ENCODE results near the gene RPL39L. TPM values are rescaled to one million over a fixed set of nuclear protein-coding genes. Genes with fewer than 3 reads are reported as not detected.

Gene RPL39L
- total and polyA plus RNA-seq, 2 of the 4 experiments (the other 2 are of a cell fraction), result 18.1 to 34.6 TPM

DNA sequence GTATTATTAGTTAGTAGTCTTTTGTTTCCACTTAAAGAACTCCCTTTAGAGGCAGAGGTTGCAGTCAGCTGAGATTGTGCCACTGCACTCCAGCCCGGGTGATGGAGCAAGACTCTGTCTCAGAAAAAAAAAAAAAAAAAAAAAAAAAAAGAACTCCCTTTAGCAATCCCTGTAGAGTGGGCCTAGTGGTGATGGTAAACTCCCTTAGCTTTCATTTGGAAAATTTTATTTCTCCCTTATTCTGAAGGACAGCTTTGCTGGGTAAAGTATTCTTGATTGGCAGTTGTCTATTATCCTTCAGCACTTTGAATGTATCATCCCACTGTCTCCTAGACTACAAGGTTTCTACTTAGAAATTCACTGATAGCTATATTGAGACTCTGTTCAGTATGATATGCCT, 46.0 kb downstream of the RPL39L start:
- no peaks in the 10 kb centered on the region for H3K27me3 ChIP-seq (ENCODE audit: control insufficient read depth, insufficient read depth, low read length)
- no peak for ATAC-seq (ENCODE audit: low read depth)
- no peak overlapping the region for H3K27ac ChIP-seq (ENCODE audit: insufficient read depth, low read length)
- TF ChIP-seq SMC3 (IDR thresholded peaks at IDR 0.05; ENCODE audit: low read depth, low read length) (no peak), CHD1 (IDR thresholded peaks at IDR 0.05; ENCODE audit: low read depth, low read length) (no peak), FOS (IDR thresholded peaks at IDR 0.05; ENCODE audit: low read depth, low read length) (no peak), BHLHE40 (IDR thresholded peaks at IDR 0.05; ENCODE audit: low read depth, low read length) (no peak), MXI1 (IDR thresholded peaks at IDR 0.05; ENCODE audit: borderline replicate concordance, low read depth, low read length) (no peak), NFE2L2 (IDR thresholded peaks at IDR 0.05; ENCODE audit: low read depth, low read length) (no peak), MAZ (IDR thresholded peaks at IDR 0.05; ENCODE audit: borderline replicate concordance, low read depth, low read length) (no peak), POLR2A (IDR thresholded peaks at IDR 0.05; ENCODE audit: low read depth, low read length) (no peak), RAD21 (IDR thresholded peaks at IDR 0.05; ENCODE audit: low read length) (no peak), MAFK (IDR thresholded peaks at IDR 0.05; ENCODE audit: low read depth, low read length) (no peak), CEBPB (IDR thresholded peaks at IDR 0.05; ENCODE audit: low read depth, low read length) (no peak)
- TF ChIP-seq, protein P1, sequence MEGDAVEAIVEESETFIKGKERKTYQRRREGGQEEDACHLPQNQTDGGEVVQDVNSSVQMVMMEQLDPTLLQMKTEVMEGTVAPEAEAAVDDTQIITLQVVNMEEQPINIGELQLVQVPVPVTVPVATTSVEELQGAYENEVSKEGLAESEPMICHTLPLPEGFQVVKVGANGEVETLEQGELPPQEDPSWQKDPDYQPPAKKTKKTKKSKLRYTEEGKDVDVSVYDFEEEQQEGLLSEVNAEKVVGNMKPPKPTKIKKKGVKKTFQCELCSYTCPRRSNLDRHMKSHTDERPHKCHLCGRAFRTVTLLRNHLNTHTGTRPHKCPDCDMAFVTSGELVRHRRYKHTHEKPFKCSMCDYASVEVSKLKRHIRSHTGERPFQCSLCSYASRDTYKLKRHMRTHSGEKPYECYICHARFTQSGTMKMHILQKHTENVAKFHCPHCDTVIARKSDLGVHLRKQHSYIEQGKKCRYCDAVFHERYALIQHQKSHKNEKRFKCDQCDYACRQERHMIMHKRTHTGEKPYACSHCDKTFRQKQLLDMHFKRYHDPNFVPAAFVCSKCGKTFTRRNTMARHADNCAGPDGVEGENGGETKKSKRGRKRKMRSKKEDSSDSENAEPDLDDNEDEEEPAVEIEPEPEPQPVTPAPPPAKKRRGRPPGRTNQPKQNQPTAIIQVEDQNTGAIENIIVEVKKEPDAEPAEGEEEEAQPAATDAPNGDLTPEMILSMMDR (conservative IDR thresholded peaks at IDR 0.05; ENCODE audit: low read depth, low read length), result no peak
- TF ChIP-seq, protein P2, sequence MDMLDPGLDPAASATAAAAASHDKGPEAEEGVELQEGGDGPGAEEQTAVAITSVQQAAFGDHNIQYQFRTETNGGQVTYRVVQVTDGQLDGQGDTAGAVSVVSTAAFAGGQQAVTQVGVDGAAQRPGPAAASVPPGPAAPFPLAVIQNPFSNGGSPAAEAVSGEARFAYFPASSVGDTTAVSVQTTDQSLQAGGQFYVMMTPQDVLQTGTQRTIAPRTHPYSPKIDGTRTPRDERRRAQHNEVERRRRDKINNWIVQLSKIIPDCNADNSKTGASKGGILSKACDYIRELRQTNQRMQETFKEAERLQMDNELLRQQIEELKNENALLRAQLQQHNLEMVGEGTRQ (IDR thresholded peaks at IDR 0.05; ENCODE audit: low read depth, low read length), result no peak
- TF ChIP-seq, protein P3, sequence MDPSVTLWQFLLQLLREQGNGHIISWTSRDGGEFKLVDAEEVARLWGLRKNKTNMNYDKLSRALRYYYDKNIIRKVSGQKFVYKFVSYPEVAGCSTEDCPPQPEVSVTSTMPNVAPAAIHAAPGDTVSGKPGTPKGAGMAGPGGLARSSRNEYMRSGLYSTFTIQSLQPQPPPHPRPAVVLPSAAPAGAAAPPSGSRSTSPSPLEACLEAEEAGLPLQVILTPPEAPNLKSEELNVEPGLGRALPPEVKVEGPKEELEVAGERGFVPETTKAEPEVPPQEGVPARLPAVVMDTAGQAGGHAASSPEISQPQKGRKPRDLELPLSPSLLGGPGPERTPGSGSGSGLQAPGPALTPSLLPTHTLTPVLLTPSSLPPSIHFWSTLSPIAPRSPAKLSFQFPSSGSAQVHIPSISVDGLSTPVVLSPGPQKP (IDR thresholded peaks at IDR 0.05; ENCODE audit: borderline replicate concordance, low read depth, low read length), result no peak
- no peaks in the 10 kb centered on the region for H4K20me1 ChIP-seq (ENCODE audit: insufficient read depth, low read length)
- no peak overlapping the region for H3K18ac ChIP-seq (ENCODE audit: low read depth, low read length)
- H4K8ac ChIP-seq (ENCODE audit: low read depth in 2 of 2, low read length in 2 of 2), result no peak overlapping the region
- no peak overlapping the region for H3K9ac ChIP-seq (ENCODE audit: low read depth, low read length)
- intact Hi-C loops (cut with micrococcal nuclease), result no loop called here
- no peak overlapping the region for H4K91ac ChIP-seq (ENCODE audit: insufficient read depth, low read depth, low read length)
- BruUV-seq (replicated peaks), result no TSS peak
- H2BK20ac ChIP-seq (ENCODE audit: low read depth, low read length), result no peak overlapping the region
- H3K4me2 ChIP-seq (ENCODE audit: low read depth, low read length), result no peak overlapping the region
- H2BK120ac ChIP-seq (ENCODE audit: low read depth, low read length), result no peak overlapping the region
- H4K5ac ChIP-seq (ENCODE audit: low read depth, low read length), result no peak overlapping the region
- no peaks in the 10 kb centered on the region for H3K9me3 ChIP-seq (ENCODE audit: control insufficient read depth, insufficient read depth, low read length)
- in situ Hi-C loops (cut with MboI; ENCODE audit: low sequenced_read_pairs), result no loop called here
- POLR2A ChIA-PET (ENCODE audit: unreplicated experiment), result no interaction called here
- H3K4me1 ChIP-seq (ENCODE audit: control insufficient read depth, insufficient read depth, low read length), result no peaks in the 10 kb centered on the region
- no peak for DNase-seq
- no peak overlapping the region for H3K14ac ChIP-seq (replicated peaks; ENCODE audit: low read depth, low read length)
- no CpG with 5 or more reads among the region's 1 CpG for WGBS, 2 experiments (ENCODE audit: extremely low coverage in 2 of 2, insufficient read length in 1 of 2)
- no peaks in the 10 kb centered on the region for H3K36me3 ChIP-seq (ENCODE audit: control insufficient read depth, insufficient read depth, low read length)
- dilution Hi-C loops (cut with HindIII; ENCODE audit: low sequenced_read_pairs, unreplicated experiment), result no loop called here
- H2AFZ ChIP-seq (replicated peaks; ENCODE audit: low read length, poor library complexity), result no peak overlapping the region
- H3K23ac ChIP-seq (ENCODE audit: low read depth, low read length), result no peak overlapping the region
- H3K56ac ChIP-seq (ENCODE audit: extremely low read depth, insufficient read depth, low read length), result no peak overlapping the region
- H3K79me1 ChIP-seq (ENCODE audit: low read depth in 1 of 2, low read length in 2 of 2), result no peaks in the 10 kb centered on the region
- no peak overlapping the region for H2AK9ac ChIP-seq (replicated peaks; ENCODE audit: low read depth, low read length, poor library complexity)
- no peak overlapping the region for H3K4ac ChIP-seq (ENCODE audit: low read depth, low read length)
- no peak overlapping the region for H2BK5ac ChIP-seq (ENCODE audit: low read depth, low read length, poor library complexity, severe bottlenecking)
- no peak overlapping the region for H2AK5ac ChIP-seq (ENCODE audit: low read depth, low read length)
- H3K4me3 ChIP-seq (ENCODE audit: insufficient read depth, low read depth, low read length), result no peak overlapping the region
- no peak overlapping the region for H2BK15ac ChIP-seq (ENCODE audit: low read depth, low read length)
- no peaks in the 10 kb centered on the region for H3K9me1 ChIP-seq (ENCODE audit: insufficient read depth, low read length)
- CTCF ChIA-PET, result no interaction called here

All from IMR-90 (cell line).